Measurements from ENCODE around the gene MYO10. TPM values are rescaled to one million over a fixed set of nuclear protein-coding genes. Genes with fewer than 3 reads are reported as not detected.

MYO10 gene
- total and polyA plus RNA-seq, 2 donors (not counting 3 experiments of a cell fraction or from before 2014, with no cell fraction given), result 36.0 to 148 TPM

DNA sequence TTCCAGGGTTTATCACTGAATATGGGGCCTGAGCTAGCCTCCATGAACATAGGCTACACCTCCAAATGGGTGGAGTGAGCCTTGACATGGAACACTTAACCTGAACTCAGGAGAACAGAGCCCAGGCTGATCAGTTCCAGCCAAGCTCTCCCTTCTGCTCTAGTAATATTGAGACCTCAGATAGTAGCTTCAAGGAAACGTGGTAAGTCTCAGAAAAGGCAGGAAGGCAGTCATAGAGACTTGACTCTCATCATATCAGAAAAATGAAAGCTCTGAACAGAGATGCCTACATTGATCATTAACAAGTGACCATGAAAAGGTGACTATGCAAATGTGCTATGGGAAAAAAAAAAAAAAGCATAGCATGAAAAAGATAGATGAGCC lies 40.5 kb upstream of the MYO10 start:
- no peak for DNase-seq (ENCODE audit: low read depth, low spot score)
- no peak overlapping the region for H3K9ac ChIP-seq (replicated peaks; ENCODE audit: extremely low read depth, insufficient read depth, low read length)
- ChIA-PET POLR2A (no interaction called here), CTCF (interaction anchor here (1.3 to 1.7 kb wide), 2 partner anchors 16 to 24 kb away, joined by 3 to 5 read pairs; no protein-coding TSS in a partner anchor)
- BruUV-seq (replicated peaks), result no TSS peak
- H2AFZ ChIP-seq (ENCODE audit: low read depth, low read length), result no peak overlapping the region
- H3K27ac ChIP-seq (ENCODE audit: insufficient read depth, low read depth, low read length), result no peak overlapping the region
- dilution Hi-C loops (cut with MboI; ENCODE audit: extremely low pct_ligation_motif_present, low sequenced_read_pairs), result no loop called here
- no peaks in the 10 kb centered on the region for H3K79me2 ChIP-seq (ENCODE audit: control insufficient read depth, insufficient read depth, low read length)
- H3K4me1 ChIP-seq (ENCODE audit: control insufficient read depth, extremely low read depth, insufficient read depth, low read length), result peaks cover 2% of the 10 kb centered on the region
- no peaks in the 10 kb centered on the region for H4K20me1 ChIP-seq (replicated peaks; ENCODE audit: control insufficient read depth, extremely low read depth, insufficient read depth, low read length)
- H3K36me3 ChIP-seq (ENCODE audit: control insufficient read depth in 2 of 2, extremely low read depth in 1 of 2, insufficient read depth in 2 of 2, low read length in 2 of 2), result no peaks in the 10 kb centered on the region
- FAIRE-seq, result no peak
- intact Hi-C loops (cut with micrococcal nuclease), result no loop called here
- TF ChIP-seq EZH2 (IDR thresholded peaks at IDR 0.05; ENCODE audit: borderline replicate concordance, low read depth, low read length, severe bottlenecking) (no peak), POLR2A (IDR thresholded peaks at IDR 0.05; ENCODE audit: low read depth, low read length) (no peak), GATA2 (IDR thresholded peaks at IDR 0.05; ENCODE audit: insufficient read depth, insufficient read length, low read depth, low read length) (no peak), POLR2AphosphoS5 (IDR thresholded peaks at IDR 0.05; ENCODE audit: insufficient read depth, low read depth, low read length) (no peak), JUN (IDR thresholded peaks at IDR 0.05; ENCODE audit: borderline replicate concordance, insufficient read depth, insufficient read length, low read depth) (no peak)
- TF ChIP-seq, protein P1, sequence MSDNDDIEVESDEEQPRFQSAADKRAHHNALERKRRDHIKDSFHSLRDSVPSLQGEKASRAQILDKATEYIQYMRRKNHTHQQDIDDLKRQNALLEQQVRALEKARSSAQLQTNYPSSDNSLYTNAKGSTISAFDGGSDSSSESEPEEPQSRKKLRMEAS (IDR thresholded peaks at IDR 0.05; ENCODE audit: insufficient read depth, insufficient read length), result no peak
- H3K27me3 ChIP-seq (ENCODE audit: control insufficient read depth in 2 of 2, insufficient read depth in 2 of 2, low read length in 2 of 2), result no peaks in the 10 kb centered on the region
- no peak overlapping the region for H3K4me2 ChIP-seq (ENCODE audit: insufficient read depth, low read length)
- H3K9me3 ChIP-seq (replicated peaks; ENCODE audit: control insufficient read depth, insufficient read depth, low read length), result no peaks in the 10 kb centered on the region
- no peaks in the 10 kb centered on the region for H3K9me1 ChIP-seq (replicated peaks; ENCODE audit: control insufficient read depth, extremely low read depth, insufficient read depth, low read length)
- no peak overlapping the region for H3K4me3 ChIP-seq (replicated peaks in 1 of 3; ENCODE audit: insufficient read depth in 1 of 3, low read depth in 1 of 3, low read length in 3 of 3)

DNA sequence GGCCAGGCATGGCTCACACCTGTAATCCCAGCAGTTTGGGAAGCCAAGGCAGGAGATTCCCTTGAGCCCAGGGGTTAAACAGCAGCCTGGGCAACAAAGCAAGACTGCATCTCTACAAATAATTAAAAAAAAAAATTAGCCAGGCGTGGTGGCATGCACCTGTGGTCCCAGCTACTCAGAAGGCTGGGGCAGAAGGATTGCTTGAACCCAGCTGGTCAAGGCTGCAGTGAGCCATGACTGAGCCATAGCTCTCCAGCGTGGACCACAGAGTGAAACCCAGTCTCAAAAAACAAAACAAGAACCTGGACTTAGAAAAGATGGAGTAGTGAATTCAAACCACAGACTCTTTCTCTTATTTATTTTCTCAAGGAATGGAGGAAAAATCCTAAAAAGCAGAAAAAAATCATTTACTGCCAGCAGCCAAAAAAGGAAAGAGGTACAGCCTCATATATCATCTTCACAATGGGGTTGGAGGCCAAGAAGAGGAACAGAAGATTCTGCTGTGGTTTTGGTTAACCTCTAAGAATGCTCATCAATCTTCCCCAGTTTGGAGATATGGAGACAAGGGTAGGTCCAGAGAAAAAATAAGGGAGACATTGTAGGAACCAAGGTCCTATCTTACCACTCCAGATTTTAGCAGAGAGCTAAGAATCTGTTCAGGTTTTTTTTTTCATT lies 40.0 kb upstream of the MYO10 start:
- TF ChIP-seq GATA2 (IDR thresholded peaks at IDR 0.05; ENCODE audit: insufficient read depth, insufficient read length, low read depth, low read length) (no peak), FOS (IDR thresholded peaks at IDR 0.05; ENCODE audit: borderline replicate concordance, insufficient read depth, low read length) (no peak), MYC (IDR thresholded peaks at IDR 0.05; ENCODE audit: low read depth, low read length) (no peak), POLR2AphosphoS5 (IDR thresholded peaks at IDR 0.05; ENCODE audit: insufficient read depth, low read depth, low read length) (no peak), EZH2 (IDR thresholded peaks at IDR 0.05; ENCODE audit: borderline replicate concordance, low read depth, low read length, severe bottlenecking) (no peak), POLR2A (IDR thresholded peaks at IDR 0.05; ENCODE audit: low read depth, low read length) (no peak), JUN (IDR thresholded peaks at IDR 0.05; ENCODE audit: borderline replicate concordance, insufficient read depth, insufficient read length, low read depth) (no peak), CTCF (IDR thresholded peaks at IDR 0.05; ENCODE audit: extremely low read depth in 1 of 2, insufficient read depth in 1 of 2, low read depth in 1 of 2, low read length in 2 of 2) (no peak)
- TF ChIP-seq, protein P1 (IDR thresholded peaks at IDR 0.05; ENCODE audit: insufficient read depth, insufficient read length), result no peak
- no peak for FAIRE-seq
- CTCF ChIA-PET, result interaction anchor here (1.3 to 1.7 kb wide), 2 partner anchors 16 to 24 kb away, joined by 3 to 5 read pairs; no protein-coding TSS in a partner anchor
- H3K9me3 ChIP-seq (replicated peaks; ENCODE audit: control insufficient read depth, insufficient read depth, low read length), result no peaks in the 10 kb centered on the region
- POLR2A ChIA-PET, result no interaction called here
- peaks cover under 1% of the 10 kb centered on the region for H3K4me1 ChIP-seq (ENCODE audit: control insufficient read depth, extremely low read depth, insufficient read depth, low read length)
- no peak overlapping the region for H2AFZ ChIP-seq (ENCODE audit: low read depth, low read length)
- BruUV-seq (replicated peaks), result no TSS peak
- no peaks in the 10 kb centered on the region for H3K36me3 ChIP-seq (ENCODE audit: control insufficient read depth in 2 of 2, extremely low read depth in 1 of 2, insufficient read depth in 2 of 2, low read length in 2 of 2)
- intact Hi-C loops (cut with micrococcal nuclease), result no loop called here
- no peaks in the 10 kb centered on the region for H3K27me3 ChIP-seq (ENCODE audit: control insufficient read depth in 2 of 2, insufficient read depth in 2 of 2, low read length in 2 of 2)
- H3K79me2 ChIP-seq (ENCODE audit: control insufficient read depth, insufficient read depth, low read length), result no peaks in the 10 kb centered on the region
- H3K9me1 ChIP-seq (replicated peaks; ENCODE audit: control insufficient read depth, extremely low read depth, insufficient read depth, low read length), result no peaks in the 10 kb centered on the region
- H4K20me1 ChIP-seq (replicated peaks; ENCODE audit: control insufficient read depth, extremely low read depth, insufficient read depth, low read length), result no peaks in the 10 kb centered on the region
- DNase-seq (ENCODE audit: low read depth, low spot score), result no peak
- dilution Hi-C loops (cut with MboI; ENCODE audit: extremely low pct_ligation_motif_present, low sequenced_read_pairs), result no loop called here
- no peak overlapping the region for H3K4me2 ChIP-seq (ENCODE audit: insufficient read depth, low read length)
- no peak overlapping the region for H3K27ac ChIP-seq (ENCODE audit: insufficient read depth, low read depth, low read length)
- no peak overlapping the region for H3K4me3 ChIP-seq (replicated peaks in 1 of 3; ENCODE audit: insufficient read depth in 1 of 3, low read depth in 1 of 3, low read length in 3 of 3)
- H3K9ac ChIP-seq (replicated peaks; ENCODE audit: extremely low read depth, insufficient read depth, low read length), result no peak overlapping the region
